ENCODE results near the gene MEAF6.
"Not testable (repeated sequence)": the region's sequence is repeated elsewhere in the genome, so short reads cannot be mapped to it uniquely, and the experiment has no call there.

The MEAF6 gene

GRCh38 chr1:37506740-37507139 is 7.8 kb downstream of the MEAF6 start:
- no peak for TF ChIP-seq ZNF274 (IDR thresholded peaks at IDR 0.05; ENCODE audit: low read depth, low read length)
- no peak overlapping the region for H3K4me3 ChIP-seq (ENCODE audit: low read length)

- not testable (repeated sequence) for H3K4me3 ChIP-seq (ENCODE audit: low read length)
Observed at GRCh38 chr1:37502791-37503190, 11.8 kb downstream of the MEAF6 start.

DNA sequence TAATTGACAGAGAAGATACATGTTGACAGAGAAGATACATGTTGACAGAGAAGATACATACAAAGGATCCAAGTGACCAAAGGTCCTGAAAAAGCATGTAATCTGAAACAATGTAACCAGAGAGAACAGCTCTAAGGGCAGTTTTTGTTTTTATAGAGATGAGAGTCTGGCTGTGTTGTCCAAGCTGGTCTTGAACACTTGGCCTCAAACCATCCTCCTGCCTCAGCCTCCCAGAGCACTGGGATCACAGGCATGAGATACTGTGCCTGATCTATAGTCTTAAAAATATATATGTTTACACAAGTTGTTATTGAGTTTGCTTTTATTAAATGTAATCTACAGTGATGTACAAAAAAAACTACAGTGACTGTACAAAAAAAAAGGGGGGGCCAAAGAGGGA is 12.5 kb downstream of the MEAF6 start:
- TF ChIP-seq ZNF274 (IDR thresholded peaks at IDR 0.05; ENCODE audit: low read depth, low read length), result no peak
- H3K4me3 ChIP-seq (ENCODE audit: low read length), result no peak overlapping the region

- H3K4me3 ChIP-seq (ENCODE audit: low read length), result no peak overlapping the region
- no peak for TF ChIP-seq ZNF274 (IDR thresholded peaks at IDR 0.05; ENCODE audit: low read depth, low read length)
Observed at GRCh38 chr1:37501661-37502060, 12.9 kb downstream of the MEAF6 start.

GRCh38 chr1:37498872-37499617 is 15.5 kb downstream of the MEAF6 start:
- no peak overlapping the region for H3K4me3 ChIP-seq (ENCODE audit: low read length)
- no peak for TF ChIP-seq ZNF274 (IDR thresholded peaks at IDR 0.05; ENCODE audit: low read depth, low read length)

DNA sequence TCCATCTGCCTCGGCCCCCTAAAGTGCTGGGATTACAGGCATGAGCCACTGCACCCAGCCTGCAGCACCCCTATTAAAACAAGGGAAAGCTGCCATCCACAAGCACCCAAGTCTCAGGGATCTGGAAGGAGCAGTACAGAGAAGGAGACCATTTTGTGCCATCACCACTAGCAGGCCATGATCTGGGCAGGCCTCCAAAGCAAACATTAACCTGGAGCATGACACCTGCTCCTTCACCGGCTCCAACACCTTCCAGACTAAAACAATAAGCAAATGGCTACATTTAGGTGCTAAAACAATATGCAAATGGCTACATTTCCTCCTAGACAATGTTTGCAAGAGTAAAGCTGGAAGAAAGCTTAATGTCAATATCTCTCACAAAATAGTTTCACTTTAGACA is 16.7 kb downstream of the MEAF6 start:
- TF ChIP-seq ZNF274 (IDR thresholded peaks at IDR 0.05; ENCODE audit: low read depth, low read length), result no peak
- no peak overlapping the region for H3K4me3 ChIP-seq (ENCODE audit: low read length)

DNA sequence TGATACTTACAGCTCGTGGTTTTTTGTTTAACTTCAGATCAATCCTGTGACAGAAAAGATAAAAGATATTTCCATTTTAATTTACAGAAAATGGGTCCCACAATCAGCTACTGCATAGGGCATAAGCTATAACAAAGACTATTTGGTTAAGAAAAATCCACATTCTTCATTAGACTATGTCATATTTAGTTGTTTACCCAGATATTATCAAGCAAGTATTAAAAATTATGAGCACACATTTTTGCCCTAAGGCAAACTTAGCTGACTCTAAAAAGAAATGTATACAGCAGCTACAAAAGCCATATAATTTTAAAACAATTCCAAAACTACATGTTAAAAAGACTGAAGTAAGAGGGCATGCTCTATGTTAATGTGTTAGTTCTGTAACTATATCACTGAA is 18.7 kb downstream of the MEAF6 start:
- no peak overlapping the region for H3K4me3 ChIP-seq (ENCODE audit: low read length)
- TF ChIP-seq ZNF274 (IDR thresholded peaks at IDR 0.05; ENCODE audit: low read depth, low read length), result no peak

DNA sequence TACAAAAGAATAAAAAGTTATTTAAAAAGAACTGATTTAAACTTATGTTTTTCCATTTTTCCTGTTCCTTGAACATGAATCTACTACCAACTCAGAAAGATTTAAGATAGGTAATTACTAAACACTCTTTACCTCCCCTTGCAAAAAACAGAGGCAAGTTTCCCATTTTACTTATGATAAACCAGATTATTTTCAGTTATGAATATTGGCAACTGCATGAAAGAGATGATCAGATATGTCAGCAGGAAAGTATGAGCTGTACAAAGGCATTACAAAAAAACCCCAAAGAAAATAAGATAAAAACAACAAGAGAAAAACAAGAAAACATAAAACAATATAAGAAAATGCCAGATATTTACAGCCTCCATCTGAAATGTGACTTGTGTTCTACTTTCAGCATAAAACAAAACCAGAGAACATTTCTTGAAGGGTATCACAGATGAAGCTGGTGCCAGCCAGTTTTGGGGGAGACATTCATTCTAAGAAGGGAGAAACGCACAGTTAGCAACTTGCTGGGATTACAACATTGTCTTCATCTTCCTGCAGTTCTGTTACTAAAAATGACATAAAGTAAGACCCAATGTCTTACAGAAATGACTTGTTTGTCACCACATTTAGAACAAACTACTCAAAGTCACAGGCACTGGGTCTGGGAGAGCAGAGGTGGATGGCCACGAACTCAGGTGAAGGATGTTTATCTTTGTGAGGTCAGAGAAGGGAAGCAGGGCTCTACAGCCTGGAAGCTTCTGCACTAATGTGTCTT is 21.0 kb downstream of the MEAF6 start:
- no peak overlapping the region for H3K4me3 ChIP-seq (ENCODE audit: low read length)
- no peak for TF ChIP-seq ZNF274 (IDR thresholded peaks at IDR 0.05; ENCODE audit: low read depth, low read length)

- H3K4me3 ChIP-seq (ENCODE audit: low read length), result no peak overlapping the region
- TF ChIP-seq ZNF274 (IDR thresholded peaks at IDR 0.05; ENCODE audit: low read depth, low read length), result no peak
Observed at GRCh38 chr1:37487619-37487984, 27.0 kb downstream of the MEAF6 start.

DNA sequence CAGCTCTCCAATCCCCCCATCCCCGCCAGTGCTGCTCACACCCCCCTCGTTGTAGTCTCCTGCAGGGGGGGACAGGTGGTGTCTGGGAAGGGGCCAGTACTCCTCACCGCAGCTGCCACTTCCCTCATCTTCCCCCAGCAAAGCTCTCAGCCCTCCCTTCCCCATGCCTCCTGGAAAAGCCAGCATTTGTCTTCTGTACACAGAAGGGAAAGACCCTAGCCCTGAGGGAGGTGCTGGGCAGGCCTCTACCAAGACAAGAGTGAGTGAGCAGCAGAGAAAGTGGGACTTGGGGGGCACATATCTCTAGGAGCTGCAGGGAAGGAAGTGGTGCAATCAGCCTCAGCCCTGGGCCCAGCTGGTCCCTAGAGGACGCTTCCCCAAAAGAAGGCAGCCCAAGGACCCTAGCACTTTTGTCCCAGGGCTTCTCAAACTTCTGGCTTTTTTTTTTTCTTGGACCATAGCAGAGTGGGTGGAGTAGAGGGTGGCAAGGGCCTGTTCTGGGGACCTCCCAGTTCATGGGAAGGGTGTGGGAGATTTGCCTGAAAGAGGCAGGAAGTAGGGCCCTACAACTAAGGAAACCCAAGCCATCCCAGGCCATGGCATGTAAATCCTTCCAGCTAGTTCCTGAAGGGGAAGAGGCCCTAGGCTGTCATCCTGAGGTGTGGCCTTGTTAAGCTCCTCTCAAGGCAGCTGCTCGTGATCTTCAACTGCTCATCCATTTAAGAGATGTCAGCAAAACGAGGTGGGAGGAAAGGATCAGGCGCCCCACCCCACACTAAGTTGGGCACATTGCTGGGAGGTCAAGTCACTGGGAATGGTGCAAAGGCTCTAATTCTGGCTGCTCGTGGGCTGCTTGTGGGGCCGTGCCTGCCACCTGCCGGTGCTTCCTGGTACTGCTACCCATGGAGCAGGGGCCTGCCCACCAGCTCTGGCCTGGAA is 27.6 kb downstream of the MEAF6 start:
- TF ChIP-seq ZNF274 (IDR thresholded peaks at IDR 0.05; ENCODE audit: low read depth, low read length), result no peak
- H3K4me3 ChIP-seq (ENCODE audit: low read length), result no peak overlapping the region

DNA sequence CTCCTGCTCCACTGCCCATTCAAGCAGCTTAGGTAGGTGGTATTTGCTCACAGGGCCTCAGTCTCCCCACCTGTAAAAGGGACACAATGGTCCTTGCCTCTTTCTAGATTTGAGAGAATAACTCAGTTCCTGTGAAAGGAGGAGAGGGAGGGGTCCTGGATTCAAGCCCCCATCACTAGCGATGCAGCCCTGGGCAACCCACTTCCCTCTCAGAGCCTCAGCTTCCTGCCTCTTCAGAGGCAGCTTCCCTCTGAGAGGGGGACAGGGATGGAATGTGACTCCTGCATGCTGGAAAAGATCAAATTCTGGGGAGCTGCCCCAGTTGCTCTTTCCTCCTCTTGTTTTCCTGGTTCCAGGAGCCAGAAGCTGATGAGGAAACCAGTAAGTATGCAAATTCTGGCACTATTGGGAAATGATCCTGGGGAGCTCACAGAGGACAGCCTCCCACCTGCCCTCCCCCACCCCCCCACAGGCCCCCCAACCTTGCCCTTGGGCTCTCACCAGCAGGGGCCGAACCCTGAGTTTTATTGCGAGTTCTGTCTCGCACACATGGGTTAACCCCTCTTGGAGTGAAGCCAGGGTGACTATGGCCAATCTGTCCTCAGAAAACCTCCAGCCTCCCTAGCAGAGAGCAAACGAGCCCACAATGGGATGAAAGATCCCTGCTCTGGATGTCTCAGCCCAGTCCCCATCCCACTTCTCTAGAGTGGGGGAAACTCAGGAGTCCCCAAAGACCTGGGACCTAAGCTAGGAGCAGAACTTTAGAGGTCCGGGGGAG is 28.5 kb downstream of the MEAF6 start:
- no peak overlapping the region for H3K4me3 ChIP-seq (ENCODE audit: low read length)
- TF ChIP-seq ZNF274 (IDR thresholded peaks at IDR 0.05; ENCODE audit: low read depth, low read length), result no peak

DNA sequence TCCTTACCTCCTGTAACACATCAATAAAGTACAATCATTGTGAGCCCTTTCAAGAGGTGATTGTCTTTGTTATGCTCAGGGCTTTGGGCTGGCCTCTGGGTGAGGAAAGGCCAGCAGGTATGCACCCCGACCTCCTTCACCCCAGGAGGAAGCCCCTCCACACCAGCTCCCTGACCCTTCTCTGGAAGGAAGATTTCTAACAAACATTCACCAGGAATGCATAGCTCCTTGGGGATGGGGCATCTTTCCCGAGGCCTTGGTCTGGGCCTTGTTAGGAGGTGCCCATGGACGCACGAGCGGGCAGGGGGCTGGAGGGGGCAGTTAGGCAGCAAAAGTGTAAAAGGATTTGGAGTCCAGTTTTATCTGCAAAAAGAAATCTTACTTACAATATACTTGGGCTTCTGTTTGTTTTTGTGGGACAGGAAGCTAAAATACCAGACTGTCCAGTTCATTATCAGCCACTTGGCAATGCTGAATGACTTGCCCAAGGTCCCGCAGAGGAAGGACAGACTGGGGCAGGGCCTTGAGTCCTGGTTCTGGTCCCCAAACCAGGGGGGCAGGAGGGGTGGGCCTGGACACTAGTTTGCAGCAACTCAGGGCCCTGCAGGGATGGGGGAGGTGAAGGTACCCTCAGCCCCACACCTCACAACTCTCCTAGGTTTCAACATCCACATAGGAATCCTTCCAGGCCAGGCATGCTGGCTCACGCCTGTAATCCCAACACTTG is 30.1 kb downstream of the MEAF6 start:
- no peak overlapping the region for H3K4me3 ChIP-seq (ENCODE audit: low read length)

DNA sequence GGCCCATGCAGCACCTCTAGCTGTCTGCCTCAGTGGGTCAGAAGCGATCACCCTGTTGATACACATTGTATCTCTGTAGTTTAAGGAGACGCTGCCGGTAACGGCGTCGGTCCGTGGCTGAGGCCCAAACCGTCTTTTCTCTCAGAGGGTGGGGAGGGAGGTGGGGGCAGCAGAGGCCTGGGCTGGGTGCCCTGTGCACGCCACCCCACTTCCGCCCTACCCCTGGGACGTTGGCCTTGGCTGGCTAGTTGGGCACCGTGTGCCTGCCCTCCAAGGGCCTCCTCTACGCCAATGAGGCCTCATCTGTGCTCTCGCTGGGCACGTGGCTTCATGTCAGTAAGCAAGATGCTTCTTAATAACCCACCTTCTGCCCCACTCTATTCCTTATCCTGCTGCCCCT is 30.8 kb downstream of the MEAF6 start:
- H3K4me3 ChIP-seq (ENCODE audit: low read length), result no peak overlapping the region
- no peak for TF ChIP-seq ZNF274 (IDR thresholded peaks at IDR 0.05; ENCODE audit: low read depth, low read length)

More for the DNA sequence above, 30.1 kb downstream of the MEAF6 start:
- no peak for TF ChIP-seq ZNF274 (IDR thresholded peaks at IDR 0.05; ENCODE audit: low read depth, low read length)
